Tongue (tissue), 2 donors: ENCODE measurements around the gene FAM3D. TPM values are rescaled to one million over a fixed set of nuclear protein-coding genes. Genes with fewer than 3 reads are reported as not detected.
"Not testable (repeated sequence)": the region's sequence is repeated elsewhere in the genome, so short reads cannot be mapped to it uniquely, and the experiment has no call there.

Experiments used
- DNase-seq: peaks from one replicate; pipeline ENCODE4 v3.0.0-alpha.2; 2015
- total RNA-seq: library from RNA; depleted of rRNA; stranded (reverse); fragments of >200 nt; gene quantifications from one replicate; pipeline ENCODE4 v1.2.3, GENCODE V29; 2014

The FAM3D gene
- total RNA-seq, 1 donor from 2014 or later: 14.9 TPM

DNA sequence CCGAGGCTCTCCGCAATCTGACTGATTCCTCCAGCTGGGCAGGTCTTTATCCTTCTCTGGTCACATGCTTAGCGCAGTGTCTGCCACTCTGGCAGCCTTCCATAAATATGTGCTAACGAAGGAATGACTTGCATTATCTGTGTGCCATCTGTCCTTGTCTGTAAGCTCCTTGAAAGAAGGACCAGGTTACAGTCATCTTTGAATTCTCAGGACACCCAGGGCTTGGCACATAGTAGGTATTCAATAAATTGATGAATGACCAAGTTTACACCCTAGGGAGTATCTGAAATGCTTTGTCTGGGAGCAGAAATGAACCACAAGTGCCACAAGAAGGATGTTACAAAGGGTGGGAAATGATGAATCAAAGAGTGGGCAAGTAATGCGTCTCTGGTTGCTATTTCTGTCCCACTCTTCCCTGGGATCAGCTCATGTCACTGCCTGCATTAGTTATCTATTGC is 16.5 kb upstream of the FAM3D start:
- peak; percentile 95 for DNase-seq

DNA sequence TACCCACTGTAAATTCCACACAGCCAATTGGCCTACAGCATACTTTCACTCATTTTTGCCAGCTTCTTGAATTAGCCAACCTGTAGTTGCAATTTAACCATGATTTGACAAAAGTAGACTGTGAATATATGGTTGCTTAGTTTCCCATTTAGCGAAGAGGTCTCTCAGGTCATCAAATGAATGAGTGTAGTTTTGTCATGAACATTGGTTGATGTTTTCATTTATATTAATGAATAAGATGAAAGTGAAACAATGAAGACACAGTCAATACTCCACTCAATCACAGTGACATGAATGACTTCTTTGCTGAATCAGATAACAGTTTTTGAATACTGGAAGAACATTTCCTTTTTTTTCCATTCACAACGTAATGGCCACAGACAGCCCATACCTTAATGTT is 15.3 kb upstream of the FAM3D start:
- DNase-seq: no peak

DNA sequence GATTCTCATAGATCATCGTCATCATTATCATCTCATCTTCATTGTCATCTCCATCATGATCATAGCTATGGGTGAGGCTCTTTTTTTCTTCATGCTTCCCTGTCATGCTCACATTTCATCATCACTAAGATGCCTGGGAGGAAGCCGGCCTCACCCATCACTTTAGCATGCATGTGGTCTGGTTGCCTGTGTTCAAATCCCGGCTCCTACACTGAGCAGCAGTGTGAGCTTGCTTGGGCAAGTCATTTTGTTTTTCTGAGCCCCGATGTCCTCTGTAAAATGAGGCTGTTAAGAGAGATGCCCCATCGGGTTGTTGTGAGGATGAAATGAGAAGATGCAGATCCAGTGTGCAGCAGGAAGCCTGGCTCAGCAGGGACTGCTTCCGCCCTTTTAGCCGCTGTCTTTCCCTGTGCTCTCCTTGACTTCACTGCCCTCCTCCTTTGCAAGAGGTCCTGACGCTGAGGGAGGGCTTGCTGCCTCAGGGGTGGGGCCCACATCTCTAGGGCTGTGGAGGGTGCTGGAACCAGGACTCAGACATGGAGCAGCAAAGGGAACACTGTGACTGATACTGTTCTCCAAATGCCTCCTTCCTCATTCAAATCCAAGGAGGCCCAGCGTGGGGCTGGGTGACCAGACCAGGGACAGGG is 14.4 kb upstream of the FAM3D start:
- no peak for DNase-seq

DNA sequence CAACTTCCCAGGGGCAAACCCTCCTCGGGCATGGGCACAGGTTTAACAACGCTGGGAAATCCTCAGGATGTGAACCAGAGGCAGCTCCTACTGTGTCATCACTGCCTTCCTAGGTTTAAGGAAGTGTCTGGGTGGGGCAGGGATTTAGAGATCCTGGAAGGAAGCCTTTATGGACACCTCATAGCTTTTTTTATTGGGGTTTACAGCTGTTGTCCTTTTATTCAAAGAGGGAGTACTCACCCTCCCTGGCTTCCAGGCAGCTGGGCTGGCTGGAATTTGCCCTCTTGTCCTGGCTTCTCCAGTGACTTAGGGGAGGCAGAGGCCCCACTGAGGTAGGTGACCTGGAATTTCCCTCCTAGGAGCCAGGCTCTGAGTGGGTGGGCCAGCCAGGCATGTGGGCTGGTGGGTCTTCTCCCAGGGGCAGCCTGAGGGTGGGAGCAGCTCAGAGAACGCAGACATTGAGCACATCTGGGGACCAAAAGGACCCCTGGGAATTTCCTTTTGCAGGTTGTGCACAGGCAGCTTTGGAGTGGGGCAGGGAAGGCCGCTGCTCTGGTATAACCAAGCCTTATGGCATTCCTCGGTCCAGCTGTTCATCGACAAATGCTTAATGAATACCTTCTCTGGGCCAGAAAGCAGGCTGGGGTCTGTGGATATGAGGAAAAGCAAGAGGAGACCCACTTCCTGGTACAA is 13.5 kb upstream of the FAM3D start:
- DNase-seq: peak; percentile 76

DNA sequence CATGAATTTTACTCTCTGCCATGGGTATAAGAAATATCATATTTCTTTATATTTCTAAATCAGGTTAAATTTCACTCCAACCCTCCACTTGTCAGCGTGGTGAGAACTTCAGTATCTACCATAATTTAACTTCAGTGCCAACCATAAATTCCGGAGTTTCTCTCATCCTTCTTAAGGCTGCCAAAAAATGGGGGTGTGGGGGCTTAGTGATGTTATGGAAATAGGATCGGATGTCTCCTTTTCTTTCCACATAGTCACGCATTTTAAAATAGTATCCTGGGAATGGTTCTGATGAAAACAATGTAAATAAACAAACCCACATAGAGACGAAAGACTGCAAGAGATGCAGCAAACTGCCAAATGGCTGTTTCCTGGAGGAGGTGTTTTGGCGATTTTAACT is 12.9 kb upstream of the FAM3D start:
- peak; percentile 92 for DNase-seq

DNA sequence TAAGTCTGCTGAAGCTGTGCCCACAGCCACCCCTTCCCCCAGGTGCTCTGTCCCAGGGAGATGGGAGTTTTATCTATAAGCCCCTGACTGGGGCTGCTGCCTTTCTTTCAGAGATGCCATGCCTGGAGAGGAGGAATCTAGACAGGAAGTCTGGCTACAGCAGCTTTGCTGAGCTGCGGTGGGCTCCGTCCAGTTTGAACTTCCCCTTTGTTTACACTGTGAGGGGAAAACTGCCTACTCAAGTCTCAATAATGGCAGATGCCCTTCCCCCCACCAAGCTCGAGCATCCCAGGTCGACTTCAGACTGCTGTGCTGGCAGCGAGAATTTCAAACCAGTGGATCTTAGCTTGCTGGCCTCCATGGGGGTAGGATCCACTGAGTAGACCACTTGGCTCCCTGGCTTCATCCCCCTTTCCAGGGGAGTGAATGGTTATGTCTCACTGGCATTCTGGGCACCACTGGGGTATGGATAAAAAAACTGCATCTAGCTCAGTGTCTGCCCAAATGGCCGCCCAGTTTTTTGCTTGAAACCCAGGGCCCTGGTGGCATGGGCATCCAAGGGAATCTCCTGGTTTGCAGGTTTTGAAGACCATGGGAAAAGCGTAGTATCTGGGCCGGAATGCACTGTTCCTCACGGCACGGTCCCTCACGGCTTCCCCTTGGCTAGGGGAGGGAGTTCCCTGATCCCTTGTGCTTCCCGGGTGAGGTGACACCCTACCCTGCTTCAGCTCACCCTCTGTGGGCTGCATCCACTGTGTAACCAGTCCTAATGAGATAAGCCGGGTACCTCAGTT is 11.8 kb upstream of the FAM3D start:
- not testable (repeated sequence) for DNase-seq

DNA sequence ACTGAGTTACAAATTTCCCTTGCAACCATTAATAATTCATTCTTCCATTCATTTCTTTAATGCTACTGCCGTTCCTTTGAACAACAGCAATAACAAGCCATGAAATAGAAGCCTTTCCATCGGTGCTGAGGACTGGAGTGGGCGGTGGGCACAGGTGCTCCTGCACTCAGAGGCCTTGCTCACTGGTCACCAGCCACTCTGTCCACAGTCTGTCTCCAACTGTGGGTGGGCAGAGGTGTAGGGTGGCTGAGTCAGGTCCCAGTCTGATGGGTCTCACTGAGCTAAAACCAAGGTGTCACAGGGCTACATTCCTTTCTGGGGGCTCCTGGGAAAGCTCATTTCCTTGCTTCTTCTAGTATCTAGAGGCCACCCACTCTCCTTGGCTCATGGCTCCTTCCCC is 6.3 kb upstream of the FAM3D start:
- DNase-seq: no peak

DNA sequence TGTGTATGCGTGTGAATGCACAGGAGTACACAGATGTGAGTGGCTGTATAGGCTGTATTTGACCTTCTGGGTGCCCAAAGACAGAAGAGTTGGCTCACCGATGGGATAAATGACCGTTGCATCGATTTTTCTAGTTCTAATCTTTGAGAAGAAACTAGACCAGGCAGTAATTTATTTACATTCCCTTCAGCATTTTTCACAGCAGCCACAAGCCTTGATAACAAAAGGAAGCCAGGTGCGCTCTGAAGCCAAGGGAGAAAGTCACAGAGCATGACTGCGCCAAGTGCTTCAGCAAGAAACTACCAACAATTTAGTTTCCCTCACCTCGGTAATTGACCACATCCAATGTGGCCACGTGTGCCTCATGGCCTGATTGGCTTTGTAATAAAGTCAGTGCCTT is 5.9 kb upstream of the FAM3D start:
- no peak for DNase-seq

DNA sequence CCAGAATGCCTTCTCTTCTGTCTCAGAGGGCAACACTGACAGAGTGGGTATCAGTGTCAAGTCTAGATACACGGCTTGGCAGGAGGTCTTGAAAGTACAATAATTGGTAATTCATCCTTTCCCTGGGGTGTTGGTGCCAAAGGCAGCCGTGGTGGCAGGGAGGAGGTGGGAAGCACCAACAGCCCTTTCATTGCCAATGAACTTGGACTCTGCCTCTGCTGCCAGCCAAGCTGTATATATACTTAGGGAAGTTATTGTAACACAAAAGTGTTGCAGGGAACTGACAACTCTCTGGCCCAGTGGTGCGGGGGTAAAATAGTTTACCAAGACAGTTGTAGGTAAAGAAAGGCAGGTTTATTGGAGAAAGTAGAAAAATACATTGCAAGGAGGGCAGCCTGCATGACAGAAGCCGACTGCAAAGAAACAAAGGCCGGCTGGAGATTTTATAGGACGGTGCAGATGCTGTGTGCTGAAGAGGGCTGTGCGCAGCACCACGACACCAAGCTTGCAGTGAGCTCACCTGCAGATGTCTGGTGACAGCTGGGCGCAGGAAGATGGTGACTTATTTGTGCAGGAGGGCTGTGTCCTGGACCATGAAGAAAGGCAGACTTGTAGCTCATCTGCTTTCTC is 4.0 kb upstream of the FAM3D start:
- no peak for DNase-seq

DNA sequence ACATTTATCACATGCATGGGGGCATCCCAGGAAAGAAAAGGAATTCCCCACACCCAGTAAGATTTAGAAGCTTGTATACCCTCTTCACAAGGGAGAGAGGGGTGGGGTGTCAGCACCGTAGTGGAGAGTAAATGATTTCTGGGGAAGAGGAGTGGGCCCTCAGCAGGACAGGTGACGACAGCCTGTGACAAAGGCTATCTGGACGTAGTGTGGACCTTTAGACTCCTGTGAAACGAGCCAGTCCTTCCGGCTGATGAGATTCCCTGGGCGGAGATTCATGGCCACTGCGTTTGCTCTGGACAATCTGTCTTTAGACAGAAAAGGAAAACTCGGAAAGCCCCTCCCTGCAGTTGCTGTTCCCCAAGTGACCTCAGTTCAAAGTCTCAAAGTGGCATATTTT is 1.7 kb upstream of the FAM3D start:
- DNase-seq: no peak

DNA sequence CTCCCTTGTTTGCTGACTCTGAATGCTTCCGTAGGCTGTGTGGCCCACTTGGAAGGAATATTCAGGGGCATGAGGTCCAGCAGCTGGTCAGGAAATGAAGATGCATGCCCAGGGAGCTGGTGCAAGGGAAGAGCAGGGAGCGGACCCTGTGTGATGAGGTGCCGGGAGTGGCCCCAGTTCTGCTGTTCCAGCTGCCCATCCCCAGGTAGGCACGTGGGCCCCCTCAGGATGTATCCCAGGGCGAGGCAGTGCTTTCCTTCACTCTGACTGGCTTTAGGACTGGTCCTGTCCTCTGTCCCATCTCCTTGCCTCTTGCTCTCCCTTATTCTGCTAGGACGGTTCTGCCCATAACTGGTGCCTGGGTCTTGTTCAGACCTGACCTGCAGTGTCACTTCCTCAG is 1.1 kb upstream of the FAM3D start:
- no peak for DNase-seq

DNA sequence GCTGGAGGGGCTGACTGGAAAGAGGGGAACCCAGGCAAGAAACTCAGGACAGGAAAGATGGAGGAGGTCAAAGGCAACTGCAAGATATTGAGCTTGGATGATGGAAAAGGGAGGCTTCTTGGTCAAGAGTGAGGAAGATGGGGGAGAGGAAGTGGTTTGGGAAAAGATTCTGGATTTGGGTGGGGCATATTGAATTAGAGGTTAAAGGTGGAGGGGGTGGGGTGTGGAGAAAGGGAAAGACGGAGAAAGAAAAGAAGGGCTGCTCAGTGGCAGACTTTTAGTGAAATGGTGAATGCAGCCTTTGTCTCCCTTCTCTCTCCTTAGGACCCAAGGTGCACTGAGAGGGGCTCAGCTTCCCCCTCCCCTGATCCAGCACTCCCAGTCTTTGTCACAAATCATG is 655 bp upstream of the FAM3D start:
- no peak for DNase-seq

DNA sequence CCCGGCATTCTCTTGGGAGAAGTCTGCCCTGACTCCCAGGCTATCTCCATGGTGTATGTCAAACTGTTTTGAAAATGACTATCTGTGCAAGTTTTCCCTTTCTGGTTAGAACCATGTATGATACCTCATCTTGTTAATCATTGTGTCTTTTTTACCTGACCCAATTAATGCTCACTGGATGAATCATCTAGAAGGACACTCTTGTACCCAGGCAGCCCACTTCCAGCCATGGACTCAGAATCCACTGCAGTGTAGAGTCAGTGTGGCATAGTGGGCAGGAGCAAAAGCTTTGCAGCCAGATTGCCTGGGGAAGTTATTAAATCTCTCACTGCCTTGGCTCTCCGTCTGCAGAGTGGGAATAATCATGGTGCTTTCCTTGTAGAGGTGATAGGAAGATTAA is 1.2 kb downstream of the FAM3D start:
- no peak for DNase-seq

DNA sequence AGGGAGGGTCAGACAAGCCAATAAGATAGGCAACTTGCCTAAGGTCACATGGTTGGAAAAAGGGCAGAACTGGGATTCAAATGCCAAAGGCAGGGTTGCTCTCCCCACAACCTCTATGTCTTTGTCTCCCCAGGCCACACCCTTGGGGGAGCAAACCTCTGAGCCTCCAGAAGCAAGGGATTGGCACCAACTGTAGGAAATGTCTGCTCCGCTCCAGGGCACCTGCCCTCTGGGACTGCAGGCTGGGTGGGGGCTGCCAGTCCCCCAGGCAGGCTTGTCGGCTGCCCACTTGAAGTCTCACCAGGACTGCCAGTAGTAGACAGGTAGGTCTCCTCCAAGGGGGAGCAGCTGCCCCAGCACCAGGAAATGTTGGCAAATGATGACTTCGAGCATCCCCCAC is 2.0 kb downstream of the FAM3D start:
- no peak for DNase-seq

DNA sequence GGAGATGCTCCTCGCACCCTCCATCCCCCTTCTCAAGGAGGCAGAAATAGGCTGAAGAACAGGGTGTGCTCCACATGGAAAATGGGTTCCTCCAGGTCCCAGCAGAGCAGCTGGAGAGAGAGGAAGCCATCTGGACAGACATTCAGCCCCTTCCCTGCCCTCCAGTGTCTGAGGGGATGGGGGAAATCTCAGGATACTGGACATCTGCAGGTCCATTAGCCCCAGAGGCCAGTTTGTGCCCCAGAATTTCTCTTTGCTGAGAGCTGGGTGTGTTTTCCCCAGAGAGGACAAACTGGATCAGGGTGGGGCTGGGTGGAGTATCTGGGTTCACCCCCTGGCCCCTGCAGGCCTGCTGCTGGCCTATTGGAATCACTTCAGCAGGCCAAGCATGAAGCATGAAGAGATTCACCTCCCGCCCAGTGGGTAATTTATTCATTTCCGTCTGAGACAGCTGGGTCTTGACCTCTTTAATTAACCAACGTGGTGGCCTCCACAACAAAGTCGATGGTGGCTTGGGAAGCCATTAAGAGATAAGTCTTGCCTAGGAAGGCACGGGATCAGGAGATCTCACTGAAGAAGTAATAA is 4.6 kb downstream of the FAM3D start:
- DNase-seq: no peak

DNA sequence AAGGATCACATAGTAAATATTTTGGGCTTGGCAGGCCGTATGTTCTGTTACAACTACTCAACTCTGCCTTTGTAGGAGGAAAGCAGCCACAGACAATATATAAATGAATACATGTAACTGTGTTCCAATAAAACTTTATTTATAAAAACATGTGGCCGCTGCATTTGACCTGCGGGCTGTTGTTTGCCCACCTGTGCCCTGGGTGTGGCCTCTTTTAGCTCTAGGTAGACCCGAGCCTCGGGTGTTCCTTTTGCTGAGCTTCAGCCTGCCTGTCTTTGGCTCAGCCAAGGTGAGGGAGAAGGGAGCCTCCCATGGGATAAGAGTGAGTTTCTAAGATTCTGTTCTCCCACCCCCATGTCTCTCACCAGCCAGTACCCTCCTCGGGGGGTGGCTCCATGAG is 5.6 kb downstream of the FAM3D start:
- DNase-seq: no peak

DNA sequence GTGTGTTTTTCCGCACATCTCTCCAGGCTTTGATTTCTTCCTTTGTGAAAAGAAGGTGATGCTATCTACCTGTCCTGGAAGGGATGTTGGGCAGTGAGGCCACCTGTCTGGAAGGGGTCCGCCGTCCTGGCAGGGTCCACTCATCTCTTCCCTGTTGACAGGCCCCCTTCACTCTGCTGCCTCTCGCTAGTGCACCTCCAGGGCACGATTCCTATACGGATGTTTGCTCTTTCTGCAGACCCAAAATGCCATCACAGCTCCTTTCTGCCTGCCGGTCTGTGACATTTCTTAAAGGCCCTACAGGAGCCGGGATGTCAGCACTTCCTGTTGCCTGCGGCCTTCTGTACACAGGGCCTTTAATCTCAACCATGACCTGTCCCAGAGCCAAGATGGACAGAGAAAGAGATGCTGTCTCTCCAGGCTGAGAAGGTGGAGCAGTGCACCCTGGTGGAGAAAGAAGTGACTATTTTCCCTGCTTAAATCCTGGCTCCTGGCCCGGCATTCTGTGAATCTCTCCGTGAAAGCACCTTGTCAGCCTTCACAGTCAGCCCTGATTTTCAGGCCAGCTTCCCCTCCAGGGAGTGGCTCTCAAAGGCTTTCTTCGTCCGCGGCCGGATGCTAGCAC is 7.4 kb downstream of the FAM3D start:
- peak; percentile 30 for DNase-seq

DNA sequence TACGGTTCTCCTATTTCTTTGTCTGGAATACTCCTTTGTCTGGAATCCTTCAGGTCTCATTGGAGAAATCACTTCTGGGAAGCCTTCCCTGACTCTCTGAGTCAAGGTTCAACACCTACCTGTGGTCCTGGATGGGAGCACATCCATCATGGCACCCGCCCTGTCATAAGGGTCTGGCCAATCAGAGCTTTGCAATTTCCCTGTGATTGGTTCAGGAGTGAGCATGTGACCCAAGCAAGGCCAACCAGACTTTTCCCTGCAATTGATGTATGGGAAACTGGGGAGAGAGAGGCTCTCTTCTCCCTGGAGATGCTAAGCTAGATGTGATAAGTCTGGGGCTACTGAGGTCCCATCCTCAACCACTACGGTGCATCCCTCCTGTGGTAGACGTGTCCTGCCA is 8.1 kb downstream of the FAM3D start:
- no peak for DNase-seq

DNA sequence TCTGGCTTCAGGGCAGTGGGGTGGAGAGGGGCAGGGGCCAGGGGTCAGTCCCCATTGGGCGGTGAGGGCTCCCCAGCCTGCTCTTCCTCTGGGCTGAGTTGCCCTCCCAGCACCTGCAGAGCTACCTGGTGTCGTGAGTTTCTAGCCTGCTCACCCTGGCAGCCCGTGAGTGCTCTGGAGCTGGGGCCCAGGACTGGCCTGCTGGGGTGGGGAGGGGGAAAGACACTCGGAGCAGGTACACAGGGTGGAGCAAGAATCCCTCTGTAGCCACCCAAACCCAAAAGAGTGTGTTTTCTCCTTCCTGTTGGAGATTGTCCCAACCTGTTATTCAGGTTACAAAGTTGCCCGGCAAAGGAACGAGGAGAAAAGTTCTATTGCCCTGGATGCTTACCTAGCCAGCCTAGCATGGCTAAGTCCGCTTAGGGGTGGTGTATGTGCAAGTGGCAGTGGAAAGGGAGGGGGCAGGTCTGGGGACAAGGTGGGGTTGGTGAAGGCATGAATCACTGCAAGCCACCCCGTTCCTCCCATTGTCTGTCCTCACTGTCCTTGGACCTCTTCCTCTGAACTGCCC is 8.9 kb downstream of the FAM3D start:
- peak; percentile 14 for DNase-seq

DNA sequence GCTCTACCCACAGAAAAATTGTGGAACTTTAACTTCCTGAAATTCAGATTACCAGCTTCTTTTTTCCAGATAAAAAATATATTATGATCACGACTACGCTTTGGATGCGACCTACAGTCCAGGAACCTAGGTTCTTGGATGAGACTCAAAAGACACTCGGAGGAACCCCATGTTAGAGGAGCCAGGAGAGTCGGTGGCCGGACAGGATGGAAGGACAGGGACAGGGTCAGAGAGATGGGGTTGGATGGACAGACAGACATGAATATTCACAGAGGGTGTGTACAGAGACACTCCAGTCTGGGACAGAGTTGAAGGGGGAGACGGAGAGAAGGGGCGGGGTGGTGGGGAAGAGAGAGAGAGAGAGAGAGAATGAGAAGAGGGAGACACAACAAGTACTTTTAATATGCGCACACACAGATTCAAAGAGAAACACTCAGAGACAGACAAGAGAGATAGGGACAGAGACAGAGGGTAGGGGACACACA is 9.5 kb downstream of the FAM3D start:
- no peak for DNase-seq

DNA sequence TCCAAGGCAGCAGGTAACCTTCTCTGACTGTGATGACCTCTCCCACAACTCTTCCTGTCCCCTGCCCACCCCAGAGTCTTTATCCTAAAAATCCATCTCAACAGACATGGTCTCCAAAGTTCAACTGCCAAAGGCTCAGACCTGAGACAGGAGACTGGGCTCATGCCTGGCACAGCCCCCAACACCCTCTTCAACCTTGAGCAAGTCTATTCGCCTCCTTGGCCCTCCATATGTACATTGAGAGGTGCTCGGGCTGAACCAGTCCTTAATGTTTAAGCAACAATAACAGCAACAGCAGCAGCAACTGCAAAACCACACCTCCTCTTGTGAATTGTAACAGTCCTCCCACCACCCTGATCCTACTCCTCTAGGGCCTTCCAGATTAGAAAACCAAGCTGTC is 9.9 kb downstream of the FAM3D start:
- DNase-seq: no peak

DNA sequence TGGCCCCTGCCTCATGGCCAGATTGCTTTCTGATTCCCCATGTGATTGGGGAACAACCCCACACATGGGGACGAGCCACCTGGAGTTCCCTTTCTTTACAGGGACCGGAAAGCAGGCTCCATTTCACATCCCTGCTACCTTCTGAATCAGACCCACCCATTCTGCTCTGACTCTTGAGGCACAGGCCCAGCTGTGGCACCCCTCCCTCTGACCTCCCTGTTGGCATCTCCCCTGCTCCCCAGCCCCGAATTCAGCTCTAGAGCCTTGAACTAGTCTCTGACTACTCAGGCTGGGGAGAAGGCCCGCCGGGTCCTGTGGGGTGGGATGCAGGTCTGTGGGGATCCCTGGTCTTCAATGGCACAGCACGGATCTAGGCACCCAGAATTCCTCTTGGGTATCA is 12.1 kb downstream of the FAM3D start:
- DNase-seq: no peak
